Skeletal muscle tissue (tissue), 4 donors: ENCODE results near the gene ASCL5. TPM values are rescaled to one million over a fixed set of nuclear protein-coding genes. Genes with fewer than 3 reads are reported as not detected.

Experiments
- H3K27ac ChIP-seq: one replicate; pipeline ENCODE4 v1.7.0; 2013; ENCODE audit warnings: mild to moderate bottlenecking, low read depth, low read length, inconsistent platforms
- H3K27me3 ChIP-seq, 3 donors: one replicate each; pipeline ENCODE4 v1.7.0; 2013; ENCODE audit warnings: low read length in 3 of 3; ENCODE audit not compliant: control insufficient read depth in 3 of 3, insufficient read depth in 3 of 3
- H3K36me3 ChIP-seq, 3 donors: one replicate each; pipeline ENCODE4 v1.7.0; 2013; ENCODE audit warnings: low read length in 3 of 3; ENCODE audit not compliant: control insufficient read depth in 3 of 3, insufficient read depth in 3 of 3
- H3K4me1 ChIP-seq, 3 donors: one replicate each; pipeline ENCODE4 v1.7.0; 2013; ENCODE audit warnings: low read length in 3 of 3, mild to moderate bottlenecking in 3 of 3; ENCODE audit not compliant: control insufficient read depth in 3 of 3, insufficient read depth in 3 of 3
- H3K4me3 ChIP-seq, 3 donors: one replicate each; pipeline ENCODE4 v1.7.0; 2013; ENCODE audit warnings: low read length in 3 of 3
- H3K9ac ChIP-seq, 3 donors: one replicate each; pipeline ENCODE4 v1.7.0; 2013; ENCODE audit warnings: low read length in 3 of 3, mild to moderate bottlenecking in 3 of 3, moderate library complexity in 2 of 3, low read depth in 1 of 3
- H3K9me3 ChIP-seq, 3 donors: one replicate each; pipeline ENCODE4 v1.7.0; 2013; ENCODE audit warnings: low read length in 3 of 3; ENCODE audit not compliant: control insufficient read depth in 3 of 3
- total RNA-seq: library from RNA; depleted of rRNA; stranded (reverse); fragments of >200 nt; gene quantifications from one replicate; pipeline ENCODE4 v1.2.3, GENCODE V29; 2014
- donor health status: Osteomylitis.

The ASCL5 gene
- total RNA-seq, 1 donor from 2014 or later = not detected

GRCh38 chr1:201138311-201138840, 11.4 kb upstream of the ASCL5 start:
- Histone ChIP-seq H3K9me3 (no peaks in the 10 kb centered on the region), H3K27ac (peak overlapping the region; percentile 47), H3K36me3 (peaks cover 61 to 65% (median 63%) of the 10 kb centered on the region in 3 donors), H3K4me1 (peaks cover 22 to 38% (median 27%) of the 10 kb centered on the region in 3 donors), H3K4me3 (no peak overlapping the region), H3K27me3 (no peaks in the 10 kb centered on the region), H3K9ac (no peak overlapping the region)

- Histone ChIP-seq H3K4me3 (no peak overlapping the region), H3K9ac (peak overlapping the region in 2 of 3 donors; percentile 26 to 33), H3K27me3 (no peaks in the 10 kb centered on the region), H3K9me3 (no peaks in the 10 kb centered on the region), H3K36me3 (peaks cover 54 to 59% (median 57%) of the 10 kb centered on the region in 3 donors), H3K27ac (peak overlapping the region; percentile 47), H3K4me1 (peaks cover 21 to 38% (median 27%) of the 10 kb centered on the region in 3 donors)
Observed at GRCh38 chr1:201137579-201138310, 10.8 kb upstream of the ASCL5 start.

- H3K4me3 ChIP-seq = no peak overlapping the region
- H3K36me3 ChIP-seq = peaks cover 48 to 52% (median 51%) of the 10 kb centered on the region in 3 donors
- H3K27me3 ChIP-seq = no peaks in the 10 kb centered on the region
- H3K9me3 ChIP-seq = no peaks in the 10 kb centered on the region
- no peak overlapping the region for H3K27ac ChIP-seq
- peak overlapping the region in 1 of 3 donors; percentile 40 for H3K9ac ChIP-seq
- H3K4me1 ChIP-seq = peaks cover 19 to 35% (median 27%) of the 10 kb centered on the region in 3 donors
Observed at GRCh38 chr1:201137024-201137392, 10.0 kb upstream of the ASCL5 start.

DNA sequence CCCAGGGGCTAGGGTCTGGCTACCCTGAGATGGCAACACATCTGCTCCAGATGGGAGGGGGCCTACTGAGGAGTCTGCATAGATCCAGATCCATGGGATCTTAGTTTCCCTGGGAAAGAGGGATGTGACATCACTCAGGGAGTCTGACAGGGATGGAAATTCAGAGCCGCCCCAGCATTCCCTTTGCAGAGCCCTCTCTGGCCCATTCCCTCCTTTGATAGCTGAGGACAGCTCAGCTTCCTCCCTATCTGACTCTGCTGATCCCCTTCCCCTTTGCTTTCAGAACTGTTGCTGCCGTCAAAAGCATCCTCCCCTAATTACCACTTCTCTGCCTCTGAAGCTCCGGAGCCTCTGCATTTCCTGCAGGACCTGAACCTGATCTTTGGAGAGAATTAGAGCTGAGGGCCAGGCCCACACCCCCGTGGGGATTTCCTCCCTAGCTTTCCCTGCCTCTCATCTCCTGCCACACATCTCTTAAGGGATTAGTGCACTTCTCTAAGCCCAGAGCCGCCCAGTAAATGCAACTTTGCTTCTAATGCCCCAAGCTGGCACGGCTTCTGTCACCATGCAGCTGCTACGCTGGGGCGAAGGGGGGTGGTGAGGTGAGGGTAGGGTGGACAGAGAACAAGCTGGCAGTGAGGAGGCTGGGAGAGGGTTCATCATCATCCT, 9.5 kb upstream of the ASCL5 start:
- H3K27ac ChIP-seq = no peak overlapping the region
- H3K36me3 ChIP-seq = peaks cover 46 to 47% (median 47%) of the 10 kb centered on the region in 3 donors
- H3K27me3 ChIP-seq = no peaks in the 10 kb centered on the region
- H3K9me3 ChIP-seq = no peaks in the 10 kb centered on the region
- H3K4me1 ChIP-seq = peaks cover 19 to 36% (median 29%) of the 10 kb centered on the region in 3 donors
- H3K9ac ChIP-seq = peak overlapping the region in 1 of 3 donors; percentile 40
- no peak overlapping the region for H3K4me3 ChIP-seq

DNA sequence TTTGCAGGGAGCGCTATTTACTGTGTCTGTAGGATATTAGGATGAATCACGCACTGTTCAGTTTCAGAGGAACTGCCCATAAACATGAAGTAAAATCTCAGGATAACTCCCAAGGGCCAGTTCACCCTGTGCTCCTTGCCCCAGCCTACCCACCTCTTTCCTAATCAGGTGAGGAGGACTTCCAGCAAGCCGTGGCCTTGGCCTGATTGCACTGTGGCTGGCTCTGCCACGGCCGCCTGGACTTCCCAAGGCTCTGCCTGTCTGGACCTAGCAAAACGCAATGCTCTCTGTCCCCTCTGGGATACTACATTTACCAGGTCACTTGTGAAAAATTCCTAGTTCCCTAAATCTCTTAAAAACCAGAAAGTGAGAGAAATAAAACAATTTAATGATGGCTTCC, 7.4 kb upstream of the ASCL5 start:
- Histone ChIP-seq H3K4me3 (no peak overlapping the region), H3K9ac (no peak overlapping the region), H3K9me3 (no peaks in the 10 kb centered on the region), H3K4me1 (peaks cover 19 to 40% (median 33%) of the 10 kb centered on the region in 3 donors), H3K27ac (no peak overlapping the region), H3K36me3 (peaks cover 27 to 33% (median 30%) of the 10 kb centered on the region in 3 donors), H3K27me3 (no peaks in the 10 kb centered on the region)

DNA sequence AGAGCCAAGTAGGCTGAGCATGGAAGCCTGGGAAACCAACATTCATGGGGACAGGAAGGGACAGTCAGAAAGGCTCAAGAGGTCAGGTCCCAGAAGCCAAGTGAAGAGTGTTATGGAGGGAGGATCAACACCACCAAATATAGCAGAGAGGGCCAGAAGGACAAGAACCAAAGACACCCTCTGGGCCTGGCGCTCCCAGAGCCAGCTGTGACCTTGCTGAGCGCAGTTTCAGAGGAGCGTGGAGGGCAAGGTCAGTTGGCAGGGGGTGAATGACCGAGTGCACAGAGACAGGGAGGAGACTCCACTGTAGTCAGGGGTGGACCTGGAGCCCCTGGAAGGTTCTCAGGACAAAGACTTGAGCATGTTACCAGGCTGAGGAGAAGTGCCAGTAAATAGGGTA, 4.4 kb upstream of the ASCL5 start:
- no peaks in the 10 kb centered on the region for H3K9me3 ChIP-seq
- H3K36me3 ChIP-seq = peaks cover 18 to 23% (median 20%) of the 10 kb centered on the region in 3 donors
- peaks cover 0 to 3% (median 0%) of the 10 kb centered on the region in 3 donors for H3K27me3 ChIP-seq
- no peak overlapping the region for H3K9ac ChIP-seq
- no peak overlapping the region for H3K4me3 ChIP-seq
- no peak overlapping the region for H3K27ac ChIP-seq
- peaks cover 0 to 27% (median 20%) of the 10 kb centered on the region in 3 donors for H3K4me1 ChIP-seq

DNA sequence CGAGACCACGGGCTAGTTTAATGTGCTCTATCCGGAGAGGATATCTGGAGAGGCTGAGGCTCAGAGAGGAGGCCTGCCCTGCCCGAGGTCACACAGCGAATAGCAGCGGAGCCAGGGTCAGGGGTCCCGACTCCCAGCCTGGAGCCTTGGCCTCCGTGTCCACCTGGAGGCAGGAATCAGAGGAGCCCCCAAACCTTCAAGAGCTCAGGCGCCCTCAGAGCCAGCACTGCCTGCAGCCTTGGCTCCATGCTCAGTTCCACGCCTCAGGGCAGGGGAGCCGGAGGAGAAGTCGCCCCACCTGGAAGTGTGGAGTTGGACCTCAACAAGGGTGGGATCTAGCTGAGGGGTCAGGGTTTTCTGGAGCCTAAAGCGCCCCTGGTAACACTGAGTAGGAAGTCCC, 2.0 kb upstream of the ASCL5 start:
- Histone ChIP-seq H3K9me3 (no peaks in the 10 kb centered on the region), H3K4me3 (peak overlapping the region in 1 of 3 donors; percentile 6), H3K9ac (peak overlapping the region in 1 of 3 donors; percentile 54), H3K36me3 (no peaks in the 10 kb centered on the region), H3K27ac (no peak overlapping the region), H3K27me3 (peaks cover 0 to 3% (median 0%) of the 10 kb centered on the region in 3 donors), H3K4me1 (peaks cover 12 to 37% (median 31%) of the 10 kb centered on the region in 3 donors)

DNA sequence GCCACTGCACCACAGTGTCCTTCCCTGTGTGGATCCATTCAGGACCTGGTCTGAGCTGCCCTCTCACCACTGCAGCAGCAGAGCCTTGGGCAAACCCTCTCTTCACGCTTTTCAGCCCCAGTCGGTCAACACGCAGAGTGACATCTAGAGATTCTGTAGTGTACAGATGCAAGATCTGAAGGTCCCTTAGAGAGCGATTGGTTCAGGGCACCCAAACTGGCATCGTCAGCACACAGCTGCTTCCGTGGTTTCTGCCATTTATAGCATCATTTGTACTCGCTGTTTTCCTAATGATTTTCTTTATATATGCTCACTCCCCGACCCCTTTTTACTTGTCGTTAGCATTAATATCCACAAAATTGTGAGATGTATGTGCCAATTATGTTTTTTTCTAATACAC, 1.5 kb upstream of the ASCL5 start:
- no peaks in the 10 kb centered on the region for H3K36me3 ChIP-seq
- H3K27ac ChIP-seq = no peak overlapping the region
- H3K4me3 ChIP-seq = peak overlapping the region in 1 of 3 donors; percentile 6
- no peaks in the 10 kb centered on the region for H3K9me3 ChIP-seq
- H3K27me3 ChIP-seq = peaks cover 0 to 3% (median 0%) of the 10 kb centered on the region in 3 donors
- peak overlapping the region in 1 of 3 donors; percentile 54 for H3K9ac ChIP-seq
- H3K4me1 ChIP-seq = peaks cover 12 to 37% (median 31%) of the 10 kb centered on the region in 3 donors

DNA sequence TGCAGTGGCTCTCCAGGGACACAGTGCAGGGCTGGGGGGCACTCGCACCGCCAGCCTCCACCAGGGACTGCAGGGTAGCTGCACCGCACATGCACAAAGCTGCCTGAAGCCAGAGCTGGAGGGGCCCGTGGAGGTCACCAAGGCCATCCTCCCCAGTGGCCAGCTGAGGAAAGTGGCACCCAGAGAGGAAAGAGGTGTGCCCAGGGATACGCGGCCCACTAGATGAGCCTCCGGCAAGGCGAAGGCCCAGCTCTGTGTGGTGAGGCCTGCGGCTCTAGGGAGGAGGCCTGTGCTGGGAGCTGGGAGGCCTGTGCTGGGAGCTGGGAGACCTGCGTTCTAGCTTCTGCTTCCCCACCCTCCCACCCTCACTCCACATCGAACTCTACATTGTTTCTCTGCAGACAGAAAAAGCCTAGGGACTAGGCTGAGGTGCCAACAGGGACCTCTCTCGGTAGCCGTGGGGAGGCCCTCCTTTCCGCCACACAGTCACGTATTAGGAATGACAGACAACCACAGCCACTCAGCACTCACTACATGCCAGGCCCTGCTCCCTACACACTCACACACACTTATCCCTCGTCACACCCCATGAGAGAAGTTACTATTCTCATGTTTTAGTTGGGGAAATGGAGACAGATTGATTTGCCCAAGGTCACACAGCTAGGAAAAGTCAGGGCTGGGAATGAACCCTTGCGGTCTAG, 921 bp upstream of the ASCL5 start:
- H3K36me3 ChIP-seq = no peaks in the 10 kb centered on the region
- peaks cover 0 to 3% (median 0%) of the 10 kb centered on the region in 3 donors for H3K27me3 ChIP-seq
- H3K27ac ChIP-seq = no peak overlapping the region
- no peak overlapping the region for H3K4me3 ChIP-seq
- H3K9ac ChIP-seq = peak overlapping the region in 1 of 3 donors; percentile 54
- H3K9me3 ChIP-seq = no peaks in the 10 kb centered on the region
- peaks cover 12 to 37% (median 31%) of the 10 kb centered on the region in 3 donors for H3K4me1 ChIP-seq
